Astrocyte of the spinal cord (primary cell): ENCODE data around the gene SLC10A7.
A peak's percentile ranks its signal among the peaks of the same experiment; 100 is the strongest.

Experiments
- DNase-seq: peaks from one replicate; pipeline ENCODE4 v3.0.0; 2011; ENCODE audit warnings: low read depth, low spot score
- H3K4me3 ChIP-seq: 2 replicates; pipeline ENCODE4 v1.5.1; 2011; ENCODE audit warnings: low read depth, mild to moderate bottlenecking, low read length, moderate library complexity
- in situ Hi-C: cut with HindIII; loops from 2 replicates; pipeline ENCODE4 v1.10.0; 2017; ENCODE audit warnings: low sequenced_read_pairs
- TF ChIP-seq, protein P1 (sequence below): IDR thresholded peaks from 2 replicates; pipeline ENCODE4 v1.5.1; 2012; ENCODE audit warnings: low read depth, mild to moderate bottlenecking, low read length, inconsistent platforms

The SLC10A7 gene

DNA sequence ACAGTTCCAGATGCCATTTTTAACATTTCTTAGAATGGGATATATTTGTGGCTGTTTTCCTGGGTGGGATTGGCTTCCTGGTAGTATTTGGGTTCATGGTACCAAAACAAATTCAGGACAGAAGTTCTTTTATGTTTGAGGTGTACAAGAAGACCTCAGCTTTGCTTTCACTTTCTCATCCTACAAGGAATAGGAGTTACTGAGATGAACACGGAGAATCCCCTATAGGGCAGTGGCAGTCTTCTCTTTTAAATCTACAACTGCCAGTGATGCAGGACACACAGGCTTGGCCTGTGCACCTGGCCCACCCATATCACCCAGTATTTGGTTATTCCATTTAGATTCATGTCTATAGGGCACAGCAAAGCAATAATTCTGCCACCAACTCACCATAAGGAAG lies 35.2 kb downstream of the SLC10A7 start:
- TF ChIP-seq, protein P1, sequence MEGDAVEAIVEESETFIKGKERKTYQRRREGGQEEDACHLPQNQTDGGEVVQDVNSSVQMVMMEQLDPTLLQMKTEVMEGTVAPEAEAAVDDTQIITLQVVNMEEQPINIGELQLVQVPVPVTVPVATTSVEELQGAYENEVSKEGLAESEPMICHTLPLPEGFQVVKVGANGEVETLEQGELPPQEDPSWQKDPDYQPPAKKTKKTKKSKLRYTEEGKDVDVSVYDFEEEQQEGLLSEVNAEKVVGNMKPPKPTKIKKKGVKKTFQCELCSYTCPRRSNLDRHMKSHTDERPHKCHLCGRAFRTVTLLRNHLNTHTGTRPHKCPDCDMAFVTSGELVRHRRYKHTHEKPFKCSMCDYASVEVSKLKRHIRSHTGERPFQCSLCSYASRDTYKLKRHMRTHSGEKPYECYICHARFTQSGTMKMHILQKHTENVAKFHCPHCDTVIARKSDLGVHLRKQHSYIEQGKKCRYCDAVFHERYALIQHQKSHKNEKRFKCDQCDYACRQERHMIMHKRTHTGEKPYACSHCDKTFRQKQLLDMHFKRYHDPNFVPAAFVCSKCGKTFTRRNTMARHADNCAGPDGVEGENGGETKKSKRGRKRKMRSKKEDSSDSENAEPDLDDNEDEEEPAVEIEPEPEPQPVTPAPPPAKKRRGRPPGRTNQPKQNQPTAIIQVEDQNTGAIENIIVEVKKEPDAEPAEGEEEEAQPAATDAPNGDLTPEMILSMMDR, result no peak
- DNase-seq, result no peak
- in situ Hi-C loops, result no loop called here
- H3K4me3 ChIP-seq, result no peak overlapping the region

DNA sequence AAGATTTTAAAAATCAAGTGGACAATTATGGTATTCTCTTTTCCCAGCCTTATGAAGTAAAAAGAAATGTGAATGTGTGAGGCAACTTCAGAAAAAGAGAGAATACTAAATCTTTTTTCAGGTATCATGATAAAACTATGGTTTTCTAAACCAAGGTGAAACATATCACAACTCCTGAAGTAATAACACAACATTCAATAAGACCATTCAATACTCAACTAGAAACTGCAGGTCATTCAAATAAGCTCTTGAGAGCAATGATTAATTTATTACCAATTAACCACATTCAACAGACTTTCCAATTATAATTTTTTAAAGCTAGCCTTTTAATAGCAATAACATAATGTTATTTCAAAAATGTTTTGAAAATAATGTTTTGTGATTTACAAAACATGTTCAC lies 35.8 kb downstream of the SLC10A7 start:
- no peak for DNase-seq
- TF ChIP-seq, protein P1, result no peak
- in situ Hi-C loops, result no loop called here
- H3K4me3 ChIP-seq, result no peak overlapping the region

DNA sequence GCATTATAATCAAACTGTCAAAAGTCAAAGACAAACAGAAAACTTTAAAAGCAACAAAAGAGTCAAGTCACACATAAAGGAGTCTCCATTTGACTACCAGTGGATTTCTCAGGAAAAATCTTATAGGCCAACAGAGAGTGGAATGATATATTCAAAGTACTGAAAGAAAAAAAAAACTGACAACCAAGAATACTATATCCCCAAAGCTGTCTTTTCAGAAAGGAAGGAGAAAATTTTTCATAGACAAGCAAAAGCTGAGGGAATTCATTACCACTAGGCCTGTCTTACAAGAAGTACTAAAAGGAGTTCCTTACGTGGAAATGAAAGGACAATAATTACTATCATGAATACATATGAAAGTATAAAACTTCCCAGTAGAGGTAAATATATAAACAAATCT lies 39.0 kb downstream of the SLC10A7 start:
- in situ Hi-C loops, result no loop called here
- TF ChIP-seq, protein P1, result no peak
- DNase-seq, result no peak
- no peak overlapping the region for H3K4me3 ChIP-seq

DNA sequence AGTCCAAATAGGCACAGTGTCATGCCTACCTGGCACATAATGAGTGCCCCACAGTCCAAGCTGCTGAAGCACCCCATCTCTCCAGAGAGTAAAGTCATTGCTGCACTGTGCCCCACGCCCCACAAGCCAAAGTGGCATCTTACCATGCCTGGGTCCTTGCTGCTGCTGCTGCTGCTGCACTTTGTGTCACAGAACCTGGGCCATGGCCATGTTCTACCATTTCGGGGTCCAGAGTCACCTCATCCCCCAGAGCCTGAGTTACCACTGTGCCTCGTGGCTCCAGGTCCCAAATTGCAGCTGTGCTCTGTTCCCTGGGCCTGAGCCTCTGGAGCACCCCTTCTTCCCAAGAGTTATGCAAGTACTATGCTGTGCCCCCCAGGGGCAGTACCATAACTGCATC lies 40.5 kb downstream of the SLC10A7 start:
- in situ Hi-C loops, result no loop called here

DNA sequence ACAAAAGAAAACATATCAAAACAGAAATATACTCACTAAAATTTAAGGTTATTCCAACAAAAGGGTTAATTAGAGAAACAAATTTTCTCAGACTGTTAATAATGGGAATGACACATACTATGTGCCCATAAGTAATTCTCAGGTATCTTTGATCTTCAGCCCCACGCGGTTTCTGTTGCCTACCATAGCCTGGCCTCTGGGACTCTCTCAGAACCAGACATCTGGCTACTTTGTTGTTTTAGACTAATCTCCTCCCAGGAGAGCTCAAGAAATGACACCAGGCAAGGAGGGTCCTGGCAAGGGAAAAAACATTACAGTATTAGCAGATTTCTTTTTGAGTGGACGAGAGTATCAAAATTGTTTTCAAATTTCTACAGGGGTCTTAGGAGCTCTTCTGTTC lies 43.7 kb downstream of the SLC10A7 start:
- in situ Hi-C loops, result no loop called here
- no peak for DNase-seq
- H3K4me3 ChIP-seq, result no peak overlapping the region
- TF ChIP-seq, protein P1, result no peak

More for the DNA sequence above, 40.5 kb downstream of the SLC10A7 start:
- no peak for DNase-seq
- no peak overlapping the region for H3K4me3 ChIP-seq
- TF ChIP-seq, protein P1, result no peak

DNA sequence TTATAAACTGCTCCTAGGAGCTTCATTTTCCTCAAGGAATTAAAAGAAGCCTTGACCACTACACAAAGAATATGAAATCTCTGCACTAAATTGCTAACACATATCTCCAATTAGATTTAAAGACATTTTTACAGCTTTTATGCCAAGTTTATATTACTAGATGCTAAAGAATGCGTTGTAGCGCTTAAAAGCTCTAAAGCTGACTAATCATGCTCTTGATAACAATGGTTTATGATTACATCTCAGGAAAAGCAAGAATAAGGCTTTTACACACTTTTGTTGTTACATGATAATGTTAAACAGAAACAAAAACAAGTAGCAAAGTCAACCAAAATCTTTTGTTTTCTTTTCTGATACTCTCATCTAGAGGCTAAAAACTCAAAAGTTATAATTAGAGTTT lies 44.7 kb downstream of the SLC10A7 start:
- DNase-seq, result peak; percentile 16
- in situ Hi-C loops, result no loop called here
- TF ChIP-seq, protein P1, result no peak
- no peak overlapping the region for H3K4me3 ChIP-seq

DNA sequence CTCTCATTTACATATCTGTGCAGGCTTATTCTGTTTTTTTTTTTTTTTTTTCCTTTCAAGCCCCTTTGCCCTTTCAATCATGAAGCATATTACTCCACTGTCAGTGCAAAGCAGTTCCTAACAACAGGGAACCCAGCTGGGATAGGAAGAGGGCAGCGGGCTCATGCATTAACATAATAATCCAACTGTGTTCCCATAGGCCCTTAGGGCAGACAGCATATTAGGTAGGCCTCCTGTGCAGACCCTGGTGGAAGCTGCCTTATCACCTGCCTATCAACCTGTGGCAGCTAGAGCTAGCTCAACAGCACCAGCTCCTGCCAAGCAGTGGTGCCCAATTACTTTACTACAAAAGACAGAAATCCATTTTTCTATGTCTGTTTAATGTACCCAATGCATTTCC lies 49.3 kb downstream of the SLC10A7 start:
- DNase-seq, result no peak
- in situ Hi-C loops, result no loop called here
- no peak overlapping the region for H3K4me3 ChIP-seq
- TF ChIP-seq, protein P1, result no peak
